Neural cell (in vitro differentiated cells): ENCODE data around the gene CCDC32. TPM values are rescaled to one million over a fixed set of nuclear protein-coding genes. Genes with fewer than 3 reads are reported as not detected.

Experiments
- H2AFZ ChIP-seq: fragments of 200-600, 300-800 bp; sonication (generic), shearing (Covaris generic); 2 replicates; pipeline ENCODE4 v1.6.0; 2014; ENCODE audit warnings: low read depth, mild to moderate bottlenecking, antibody characterized with exemption, low read length, moderate library complexity
- H3F3A ChIP-seq: fragments of 200-600 bp; shearing (Covaris generic); 2 replicates; pipeline ENCODE4 v1.6.1; 2016; ENCODE audit warnings: mild to moderate bottlenecking, moderate library complexity, mixed read lengths, antibody characterized with exemption, low read length; ENCODE audit not compliant: insufficient read depth, poor library complexity, severe bottlenecking
- H3K27ac ChIP-seq: fragments of 200-600, 300-800 bp; sonication (generic), shearing (Covaris generic); 2 replicates; pipeline ENCODE4 v1.5.1; 2014; ENCODE audit warnings: mild to moderate bottlenecking, low read length, moderate library complexity
- H3K27me3 ChIP-seq: fragments of 300-800, 200-600 bp; sonication (generic), shearing (Covaris generic); 2 replicates; pipeline ENCODE4 v1.6.0; 2014; ENCODE audit warnings: mild to moderate bottlenecking, low read depth, low read length, moderate library complexity; ENCODE audit not compliant: insufficient read depth
- H3K36me3 ChIP-seq: fragments of 300-800, 200-600 bp; sonication (generic), shearing (Covaris generic); 2 replicates; pipeline ENCODE4 v1.5.1; 2014; ENCODE audit warnings: mild to moderate bottlenecking, antibody characterized with exemption, low read length, moderate library complexity; ENCODE audit not compliant: insufficient read depth
- H3K4me2 ChIP-seq: fragments of 300-800, 200-600 bp; sonication (generic), shearing (Covaris generic); 2 replicates; pipeline ENCODE4 v1.6.0; 2014; ENCODE audit warnings: mild to moderate bottlenecking, low read length
- H3K4me3 ChIP-seq: fragments of 300-800, 200-600 bp; sonication (generic), shearing (Covaris generic); 2 replicates; pipeline ENCODE4 v1.5.1; 2014; ENCODE audit warnings: mild to moderate bottlenecking, low read length, moderate library complexity
- H3K79me2 ChIP-seq: fragments of 200-600 bp; shearing (Covaris generic); replicated peaks from 2 replicates; pipeline ENCODE4 v1.6.0; 2014; ENCODE audit warnings: mild to moderate bottlenecking, low read length, moderate library complexity; ENCODE audit not compliant: insufficient read depth
- H3K9ac ChIP-seq: fragments of 300-800, 200-600 bp; sonication (generic), shearing (Covaris generic); 2 replicates; pipeline ENCODE4 v1.6.1; 2016; ENCODE audit warnings: mild to moderate bottlenecking, low read length, mixed read lengths
- H3K9me2 ChIP-seq: fragments of 200-600 bp; shearing (Covaris generic); 2 replicates; pipeline ENCODE4 v1.6.1; 2016; ENCODE audit warnings: mild to moderate bottlenecking, low read length, mixed read lengths; ENCODE audit not compliant: insufficient read depth
- H3K9me3 ChIP-seq: fragments of 200-600, 300-800 bp; sonication (generic), shearing (Covaris generic); 2 replicates; pipeline ENCODE4 v1.6.1; 2016; ENCODE audit warnings: mild to moderate bottlenecking, mixed run types, low read length, moderate library complexity, mixed read lengths
- H4K20me1 ChIP-seq: fragments of 200-600 bp; shearing (Covaris generic); 2 replicates; pipeline ENCODE4 v1.6.1; 2016; ENCODE audit warnings: mild to moderate bottlenecking, mixed run types; ENCODE audit not compliant: insufficient read depth
- EP300 ChIP-seq: fragments of 450-650 bp; conservative IDR thresholded peaks from 2 replicates; pipeline ENCODE4 v1.6.1; 2014; ENCODE audit warnings: antibody characterized with exemption, mild to moderate bottlenecking, moderate library complexity; ENCODE audit not compliant: poor library complexity, severe bottlenecking
- EZH2 ChIP-seq: fragments of 200-600, 300-800 bp; shearing (Covaris generic), sonication (generic); IDR thresholded peaks from 2 replicates; pipeline ENCODE4 v1.6.1; 2014; ENCODE audit warnings: antibody characterized with exemption, low read length, borderline replicate concordance, mild to moderate bottlenecking; ENCODE audit not compliant: insufficient read depth, poor library complexity, severe bottlenecking
- MXI1 ChIP-seq: fragments of 450-650 bp; conservative IDR thresholded peaks from 2 replicates; pipeline ENCODE4 v1.6.1; 2014; ENCODE audit warnings: antibody characterized with exemption, mild to moderate bottlenecking; ENCODE audit not compliant: poor library complexity, severe bottlenecking
- POLR2AphosphoS5 ChIP-seq: IDR thresholded peaks from 2 replicates; pipeline ENCODE4 v1.6.1; 2012
- RAD21 ChIP-seq: fragments of 450-650 bp; conservative IDR thresholded peaks from 2 replicates; pipeline ENCODE4 v1.6.1; 2014; ENCODE audit warnings: antibody characterized with exemption, mild to moderate bottlenecking, moderate library complexity
- SMC3 ChIP-seq: fragments of 450-650 bp; conservative IDR thresholded peaks from 2 replicates; pipeline ENCODE4 v1.6.1; 2014; ENCODE audit warnings: antibody characterized with exemption, mild to moderate bottlenecking, moderate library complexity; ENCODE audit not compliant: poor library complexity
- TAF1 ChIP-seq: IDR thresholded peaks from 2 replicates; pipeline ENCODE4 v1.6.1; 2012; ENCODE audit warnings: low read depth
- polyA minus RNA-seq: library from RNA; depleted of rRNA, polyadenylated mRNA; stranded (reverse); fragments of >200 nt; gene quantifications from 2 replicates; pipeline ENCODE4 v1.2.3, GENCODE V29; 2014
- polyA plus RNA-seq: library from polyadenylated mRNA; depleted of rRNA; stranded (reverse); fragments of >200 nt; gene quantifications from 2 replicates; pipeline ENCODE4 v1.2.3, GENCODE V29; 2014
- TF ChIP-seq, protein P1 (sequence below): IDR thresholded peaks from 2 replicates; pipeline ENCODE4 v1.6.1; 2012; ENCODE audit warnings: borderline replicate concordance
- TF ChIP-seq, protein P2 (sequence below): fragments of 450-650 bp; IDR thresholded peaks from 2 replicates; pipeline ENCODE4 v1.5.1; 2014; ENCODE audit warnings: antibody characterized with exemption, mild to moderate bottlenecking, moderate library complexity; ENCODE audit not compliant: poor library complexity, severe bottlenecking

Gene CCDC32
- polyA plus RNA-seq, result 28.4 and 34.2 TPM in 2 replicates
- 29.7 and 41.8 TPM in 2 replicates for polyA minus RNA-seq

GRCh38 chr15:40564591-40565332 is at the start of gene CCDC32:
TSS of gene CCDC32 (minus strand) at chr15:40565042. CDS start at chr15:40563015, 2,027 bp downstream.
- TF ChIP-seq SMC3 (peak; percentile 45), EZH2 (no peak), RAD21 (peak; percentile 47), EP300 (peak; percentile 15), POLR2AphosphoS5 (peak; percentile 82), TAF1 (peak; percentile 52), MXI1 (peak; percentile 66)
- TF ChIP-seq, protein P1, sequence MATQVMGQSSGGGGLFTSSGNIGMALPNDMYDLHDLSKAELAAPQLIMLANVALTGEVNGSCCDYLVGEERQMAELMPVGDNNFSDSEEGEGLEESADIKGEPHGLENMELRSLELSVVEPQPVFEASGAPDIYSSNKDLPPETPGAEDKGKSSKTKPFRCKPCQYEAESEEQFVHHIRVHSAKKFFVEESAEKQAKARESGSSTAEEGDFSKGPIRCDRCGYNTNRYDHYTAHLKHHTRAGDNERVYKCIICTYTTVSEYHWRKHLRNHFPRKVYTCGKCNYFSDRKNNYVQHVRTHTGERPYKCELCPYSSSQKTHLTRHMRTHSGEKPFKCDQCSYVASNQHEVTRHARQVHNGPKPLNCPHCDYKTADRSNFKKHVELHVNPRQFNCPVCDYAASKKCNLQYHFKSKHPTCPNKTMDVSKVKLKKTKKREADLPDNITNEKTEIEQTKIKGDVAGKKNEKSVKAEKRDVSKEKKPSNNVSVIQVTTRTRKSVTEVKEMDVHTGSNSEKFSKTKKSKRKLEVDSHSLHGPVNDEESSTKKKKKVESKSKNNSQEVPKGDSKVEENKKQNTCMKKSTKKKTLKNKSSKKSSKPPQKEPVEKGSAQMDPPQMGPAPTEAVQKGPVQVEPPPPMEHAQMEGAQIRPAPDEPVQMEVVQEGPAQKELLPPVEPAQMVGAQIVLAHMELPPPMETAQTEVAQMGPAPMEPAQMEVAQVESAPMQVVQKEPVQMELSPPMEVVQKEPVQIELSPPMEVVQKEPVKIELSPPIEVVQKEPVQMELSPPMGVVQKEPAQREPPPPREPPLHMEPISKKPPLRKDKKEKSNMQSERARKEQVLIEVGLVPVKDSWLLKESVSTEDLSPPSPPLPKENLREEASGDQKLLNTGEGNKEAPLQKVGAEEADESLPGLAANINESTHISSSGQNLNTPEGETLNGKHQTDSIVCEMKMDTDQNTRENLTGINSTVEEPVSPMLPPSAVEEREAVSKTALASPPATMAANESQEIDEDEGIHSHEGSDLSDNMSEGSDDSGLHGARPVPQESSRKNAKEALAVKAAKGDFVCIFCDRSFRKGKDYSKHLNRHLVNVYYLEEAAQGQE, result peak; percentile 64
- TF ChIP-seq, protein P2, sequence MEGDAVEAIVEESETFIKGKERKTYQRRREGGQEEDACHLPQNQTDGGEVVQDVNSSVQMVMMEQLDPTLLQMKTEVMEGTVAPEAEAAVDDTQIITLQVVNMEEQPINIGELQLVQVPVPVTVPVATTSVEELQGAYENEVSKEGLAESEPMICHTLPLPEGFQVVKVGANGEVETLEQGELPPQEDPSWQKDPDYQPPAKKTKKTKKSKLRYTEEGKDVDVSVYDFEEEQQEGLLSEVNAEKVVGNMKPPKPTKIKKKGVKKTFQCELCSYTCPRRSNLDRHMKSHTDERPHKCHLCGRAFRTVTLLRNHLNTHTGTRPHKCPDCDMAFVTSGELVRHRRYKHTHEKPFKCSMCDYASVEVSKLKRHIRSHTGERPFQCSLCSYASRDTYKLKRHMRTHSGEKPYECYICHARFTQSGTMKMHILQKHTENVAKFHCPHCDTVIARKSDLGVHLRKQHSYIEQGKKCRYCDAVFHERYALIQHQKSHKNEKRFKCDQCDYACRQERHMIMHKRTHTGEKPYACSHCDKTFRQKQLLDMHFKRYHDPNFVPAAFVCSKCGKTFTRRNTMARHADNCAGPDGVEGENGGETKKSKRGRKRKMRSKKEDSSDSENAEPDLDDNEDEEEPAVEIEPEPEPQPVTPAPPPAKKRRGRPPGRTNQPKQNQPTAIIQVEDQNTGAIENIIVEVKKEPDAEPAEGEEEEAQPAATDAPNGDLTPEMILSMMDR, result no peak
- Histone ChIP-seq H3F3A (no peaks in the 10 kb centered on the region), H3K9ac (peak within 1 kb of the TSS; percentile 76), H3K4me2 (peak within 1 kb of the TSS; percentile 90), H3K27me3 (no peaks in the 10 kb centered on the region), H3K9me2 (no peaks in the 10 kb centered on the region), H3K27ac (peak within 1 kb of the TSS; percentile 72), H4K20me1 (no peaks in the 10 kb centered on the region), H3K9me3 (no peaks in the 10 kb centered on the region), H3K79me2 (no peaks in the 10 kb centered on the region), H3K4me3 (peak within 1 kb of the TSS; percentile 73), H3K36me3 (no peaks in the 10 kb centered on the region), H2AFZ (peak within 1 kb of the TSS; percentile 74)

DNA sequence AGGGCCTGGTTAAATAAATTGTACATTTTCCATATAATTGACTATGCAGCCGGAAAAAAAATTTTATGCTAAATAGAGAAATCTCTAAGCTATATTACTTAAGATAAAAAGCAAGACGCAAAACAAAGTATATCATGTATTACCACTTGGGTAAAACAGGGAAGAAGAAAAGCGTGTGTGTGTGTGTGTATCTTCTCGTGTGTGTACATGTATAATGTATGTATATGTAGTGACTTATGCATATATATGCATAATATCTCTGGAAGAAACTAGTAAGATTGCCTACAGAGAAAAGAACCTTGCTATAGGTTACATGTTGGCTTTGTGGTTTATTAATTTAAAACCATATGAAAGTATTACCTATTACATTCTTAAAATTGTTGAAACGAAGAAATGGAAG is 48.2 kb upstream of the CCDC32 start:
- no peaks in the 10 kb centered on the region for H3K27me3 ChIP-seq
- H2AFZ ChIP-seq, result no peak overlapping the region
- no peaks in the 10 kb centered on the region for H3K79me2 ChIP-seq
- no peak overlapping the region for H3K9ac ChIP-seq
- no peak overlapping the region for H3K27ac ChIP-seq
- H3K36me3 ChIP-seq, result no peaks in the 10 kb centered on the region
- H3F3A ChIP-seq, result no peaks in the 10 kb centered on the region
- no peak for TF ChIP-seq RAD21
- TF ChIP-seq SMC3, result no peak
- TF ChIP-seq, protein P1, result no peak
- no peak overlapping the region for H3K4me2 ChIP-seq
- no peaks in the 10 kb centered on the region for H3K9me2 ChIP-seq
- no peaks in the 10 kb centered on the region for H3K9me3 ChIP-seq
- H4K20me1 ChIP-seq, result no peaks in the 10 kb centered on the region
- H3K4me3 ChIP-seq, result no peak overlapping the region
